ENCODE results near the gene CYP2D6. TPM values are rescaled to one million over a fixed set of nuclear protein-coding genes. Genes with fewer than 3 reads are reported as not detected.

Gene CYP2D6
- total and polyA plus RNA-seq, 2 of the 8 experiments (the other 6 are each of a cell fraction or from before 2014, with no cell fraction given): 0.93 to 1.7 TPM

- Histone ChIP-seq H2BK15ac (ENCODE audit: low read length) (peak within 1 kb of the TSS; percentile 92; the same call in 1 of the 2 replicates), H3K9ac (replicated peaks in 1 of 4; ENCODE audit: extremely low read depth in 1 of 4, low read depth in 3 of 4, low read length in 3 of 4) (peak within 1 kb of the TSS; percentile 90 to 97 (median 94)), H3K4me2 (ENCODE audit: insufficient read depth in 1 of 2, low read depth in 2 of 2, low read length in 2 of 2) (peak within 1 kb of the TSS; percentile 51 to 77), H2BK20ac (ENCODE audit: low read length) (no peak within 1 kb of the TSS), H2AFZ (ENCODE audit: low read length) (peak within 1 kb of the TSS; percentile 68), H3K79me1 (ENCODE audit: low read depth, low read length) (peaks cover 4% of the 10 kb centered on the region; the same call in 1 of the 2 replicates), H3K36me3 (ENCODE audit: control insufficient read depth in 2 of 4, insufficient read depth in 4 of 4, low read length in 3 of 4) (peaks cover 0 to 15% (median 14%) of the 10 kb centered on the region in 4 experiments), H4K20me1 (replicated peaks in 1 of 2; ENCODE audit: control insufficient read depth in 1 of 2, insufficient read depth in 2 of 2, low read length in 2 of 2) (peaks cover 0 to 4% of the 10 kb centered on the region in 2 experiments), H3K23me2 (ENCODE audit: low read depth, low read length) (peaks cover 2% of the 10 kb centered on the region; the same call in 1 of the 2 replicates), H3K18ac (ENCODE audit: extremely low read depth, low read length) (peak within 1 kb of the TSS; percentile 95), H3K56ac (replicated peaks; ENCODE audit: insufficient read length, low read depth, low read length) (peak within 1 kb of the TSS; percentile 99), H4K8ac (ENCODE audit: extremely low read depth, insufficient read depth, low read length) (peak within 1 kb of the TSS; percentile 100), H3K14ac (ENCODE audit: insufficient read length) (no peak within 1 kb of the TSS), H3K79me2 (ENCODE audit: control insufficient read depth in 1 of 2, insufficient read depth in 2 of 2, low read length in 2 of 2) (peaks cover 7 to 17% of the 10 kb centered on the region in 2 experiments; a peak in 3 of 4 replicates), H4K5ac (ENCODE audit: insufficient read length, low read depth, low read length) (peak within 1 kb of the TSS; percentile 81), H3K4ac (replicated peaks; ENCODE audit: insufficient read length, low read depth, low read length) (peak within 1 kb of the TSS; percentile 87), H2BK12ac (ENCODE audit: low read depth, low read length) (peak within 1 kb of the TSS; percentile 91; the same call in 1 of the 2 replicates), H3K23ac (ENCODE audit: insufficient read length) (no peak within 1 kb of the TSS), H3K27ac (ENCODE audit: low read depth, low read length) (peak within 1 kb of the TSS; percentile 90), H2BK120ac (replicated peaks; ENCODE audit: low read depth, low read length) (no peak within 1 kb of the TSS), H2AK5ac (ENCODE audit: low read depth, low read length) (no peak within 1 kb of the TSS; the same call in 1 of the 2 replicates), H3K4me3 (ENCODE audit: extremely low read depth in 1 of 4, insufficient read depth in 2 of 4, low read depth in 3 of 4, low read length in 4 of 4) (peak within 1 kb of the TSS; percentile 72 to 93 (median 92)), H2BK5ac (ENCODE audit: low read depth, low read length) (peak within 1 kb of the TSS; percentile 98), H3K9me3 (ENCODE audit: insufficient read depth in 2 of 2, low read depth in 1 of 2, low read length in 1 of 2) (no peaks in the 10 kb centered on the region; a peak in 1 of 4 replicates), H3K4me1 (replicated peaks in 1 of 4; ENCODE audit: control insufficient read depth in 3 of 4, insufficient read depth in 4 of 4, low read length in 3 of 4) (peaks cover 0 to 5% (median 1%) of the 10 kb centered on the region in 4 experiments; a peak in 2 of 7 replicates), H3K27me3 (replicated peaks in 1 of 4; ENCODE audit: control insufficient read depth in 3 of 4, extremely low read depth in 1 of 4, insufficient read depth in 3 of 4, low read length in 3 of 4) (0 out of 7 replicates have a peak, but pooled peaks cover 0 to 2% (median 0%) of the 10 kb centered on the region in 4 experiments), H4K91ac (replicated peaks; ENCODE audit: insufficient read length, low read length) (peak within 1 kb of the TSS; percentile 98)
- ChIA-PET POLR2A (ENCODE audit: partially characterized antibody) (interaction anchor here (0.6 to 6.2 kb wide), 21 partner anchors 11 to 277 kb away, joined by 3 to 94 read pairs (median 4); partner anchors contain the start of genes CENPM, NAGA, PHETA2 and SEPTIN3), CTCF (ENCODE audit: partially characterized antibody) (interaction anchor here (0.8 to 7.1 kb wide), 19 partner anchors 9 to 353 kb away, joined by 3 to 55 read pairs (median 4); partner anchors contain the start of gene SMDT1)
- peak; percentile 95 to 99 for DNase-seq (ENCODE audit: low read depth in 1 of 2, low spot score in 2 of 2)
- FAIRE-seq: no peak
- WGBS, 2 experiments (ENCODE audit: extremely low coverage in 1 of 2, insufficient coverage in 1 of 2, insufficient read length in 1 of 2, insufficient replicate concordance in 2 of 2, low coverage in 1 of 2, low lambda C conversion rate in 2 of 2, missing lambda C conversion rate in 1 of 2): 2% methylated on average over 67 of the region's 71 CpGs; no CpG with 5 or more reads in 1 of the 2 experiments
- TF ChIP-seq EGR1 (IDR thresholded peaks at IDR 0.05; ENCODE audit: borderline replicate concordance, low read depth, low read length) (0 out of 2 replicates have a peak, but pooled peaks have one; percentile 14), TAF7 (optimal IDR thresholded peaks at IDR 0.05; ENCODE audit: borderline replicate concordance, low read depth, low read length) (peak; percentile 63), CEBPB (IDR thresholded peaks at IDR 0.05; ENCODE audit: low read depth, low read length) (no peak), BACH1 (IDR thresholded peaks at IDR 0.05; ENCODE audit: low read length) (no peak), GTF2F1 (IDR thresholded peaks at IDR 0.05; ENCODE audit: borderline replicate concordance, low read depth, low read length) (no peak; the same call in 1 of the 2 replicates), RNF2 (IDR thresholded peaks at IDR 0.05; ENCODE audit: borderline replicate concordance, low read depth, low read length, missing control alignments, poor library complexity, severe bottlenecking) (no peak), CTCF (IDR thresholded peaks at IDR 0.05; ENCODE audit: control extremely low read depth in 1 of 3, insufficient read depth in 1 of 3, low read depth in 1 of 3, low read length in 3 of 3) (peak; percentile 84 to 92 (median 86))
Observed at GRCh38 chr22:42090596-42091454, 39.8 kb downstream of the CYP2D6 start, which contains the start of gene NDUFA6. Gene NDUFA6 (minus strand): TSS chr22:42090772. CDS start chr22:42090744, 28 bp downstream.

All from H1 (cell line).